Measurements from ENCODE around the gene FAM133A.
A peak's percentile ranks its signal among the peaks of the same experiment; 100 is the strongest.

The FAM133A gene

GRCh38 chrX:93673869-93674271 is at the start of gene FAM133A:
Gene FAM133A, plus strand, starts transcription at chrX:93674206. Its CDS starts 35,214 bp downstream, at chrX:93709420.
- peak; percentile 76 for DNase-seq

- no peak for DNase-seq
Observed at GRCh38 chrX:93637591-93637990, 36.4 kb upstream of the FAM133A start.

- DNase-seq, result no peak
Observed at GRCh38 chrX:93649381-93649780, 24.6 kb upstream of the FAM133A start.

- peak; percentile 7 for DNase-seq
Observed at GRCh38 chrX:93660575-93660974, 13.4 kb upstream of the FAM133A start.

- DNase-seq, result peak; percentile 90
Observed at GRCh38 chrX:93673056-93673868, 744 bp upstream of the FAM133A start, which contains the start of gene NAP1L3. Gene NAP1L3, minus strand, starts transcription at chrX:93673578. Its CDS starts 274 bp downstream, at chrX:93673304.

GRCh38 chrX:93695981-93696380 is 22.0 kb downstream of the FAM133A start:
- DNase-seq, result peak; percentile 63

- DNase-seq, result no peak
Observed at GRCh38 chrX:93703701-93704100, 29.7 kb downstream of the FAM133A start.

GRCh38 chrX:93711076-93711475 is 37.1 kb downstream of the FAM133A start:
- no peak for DNase-seq

- no peak for DNase-seq
Observed at GRCh38 chrX:93741811-93742210, 67.8 kb downstream of the FAM133A start.

- no peak for DNase-seq
Observed at GRCh38 chrX:93760163-93760562, 86.2 kb downstream of the FAM133A start.
